ENCODE data around the gene PFN1. TPM values are rescaled to one million over a fixed set of nuclear protein-coding genes. Genes with fewer than 3 reads are reported as not detected.
A peak's percentile ranks its signal among the peaks of the same experiment; 100 is the strongest.

The PFN1 gene
- total and polyA plus RNA-seq, 9 of the 15 experiments (the other 6 are each of a cell fraction or from before 2014, with no cell fraction given) = 60.5 to 1,479 (median 456) TPM

DNA sequence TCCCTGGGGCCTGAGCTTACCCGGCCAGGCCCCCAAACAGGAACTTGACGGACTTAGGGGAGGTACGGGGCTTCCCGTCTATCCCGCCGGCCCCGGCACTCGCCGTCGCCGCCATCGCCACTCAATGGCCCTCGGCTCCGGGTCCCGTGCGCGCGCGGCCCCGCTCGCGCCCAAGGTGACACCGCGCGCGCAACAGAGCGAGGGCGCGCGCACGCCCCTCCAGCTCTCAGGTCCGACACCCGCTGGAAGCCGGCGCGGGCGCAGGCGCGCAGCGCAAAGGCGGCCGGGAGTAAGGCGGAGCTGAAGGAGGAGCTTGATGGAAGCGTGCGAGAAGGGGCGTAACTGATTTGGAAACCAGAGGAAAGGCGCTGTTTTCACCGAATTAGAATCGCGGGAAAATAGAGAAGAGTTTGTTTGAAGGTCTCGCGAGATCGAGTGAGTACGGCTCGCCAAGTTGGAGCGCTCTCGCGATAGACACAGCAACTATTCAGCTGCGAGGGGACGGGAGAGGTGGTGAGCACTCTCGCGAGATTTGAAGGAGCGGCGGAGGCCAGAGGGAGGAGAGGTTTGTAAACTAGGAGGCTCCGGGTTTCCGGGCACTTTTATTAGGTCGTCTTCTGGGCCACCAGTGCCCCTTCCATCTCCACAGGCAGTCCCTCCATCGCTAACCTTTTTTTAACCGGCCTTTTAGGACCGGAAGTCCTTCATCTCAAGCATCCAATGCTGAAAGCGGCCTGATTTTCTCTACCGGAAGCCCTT, 8.4 kb downstream of the PFN1 start, which contains the start of the genes RNF167 and SLC25A11 (continued):
- TF ChIP-seq, protein P1, sequence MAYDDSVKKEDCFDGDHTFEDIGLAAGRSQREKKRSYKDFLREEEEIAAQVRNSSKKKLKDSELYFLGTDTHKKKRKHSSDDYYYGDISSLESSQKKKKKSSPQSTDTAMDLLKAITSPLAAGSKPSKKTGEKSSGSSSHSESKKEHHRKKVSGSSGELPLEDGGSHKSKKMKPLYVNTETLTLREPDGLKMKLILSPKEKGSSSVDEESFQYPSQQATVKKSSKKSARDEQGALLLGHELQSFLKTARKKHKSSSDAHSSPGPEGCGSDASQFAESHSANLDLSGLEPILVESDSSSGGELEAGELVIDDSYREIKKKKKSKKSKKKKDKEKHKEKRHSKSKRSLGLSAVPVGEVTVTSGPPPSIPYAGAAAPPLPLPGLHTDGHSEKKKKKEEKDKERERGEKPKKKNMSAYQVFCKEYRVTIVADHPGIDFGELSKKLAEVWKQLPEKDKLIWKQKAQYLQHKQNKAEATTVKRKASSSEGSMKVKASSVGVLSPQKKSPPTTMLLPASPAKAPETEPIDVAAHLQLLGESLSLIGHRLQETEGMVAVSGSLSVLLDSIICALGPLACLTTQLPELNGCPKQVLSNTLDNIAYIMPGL (CRISPR knock-in tag; IDR thresholded peaks at IDR 0.05) = no peak
- TF ChIP-seq NEUROD1 (IDR thresholded peaks at IDR 0.05; ENCODE audit: borderline replicate concordance, low read depth, low read length, partially characterized antibody) (peak; percentile 65), ZNF785 (CRISPR knock-in tag; IDR thresholded peaks at IDR 0.05) (no peak), NUFIP1 (IDR thresholded peaks at IDR 0.05; ENCODE audit: partially characterized antibody) (no peak), KLF10 (CRISPR knock-in tag; IDR thresholded peaks at IDR 0.05) (no peak), NCOR1 (IDR thresholded peaks at IDR 0.05) (no peak), MIER1 (IDR thresholded peaks at IDR 0.05; ENCODE audit: low read depth) (no peak), NR4A1 (CRISPR knock-in tag; IDR thresholded peaks at IDR 0.05) (no peak), NR4A1 (tag; IDR thresholded peaks at IDR 0.05) (0 out of 2 replicates have a peak, but pooled peaks have one; percentile 63), SMC3 (conservative IDR thresholded peaks at IDR 0.05; ENCODE audit: insufficient read depth, low read depth, low read length) (no peak), ETV5 (CRISPR knock-in tag; IDR thresholded peaks at IDR 0.05; ENCODE audit: low read depth) (peak; percentile 32; the same call in 1 of the 2 replicates), KDM2B (CRISPR knock-in tag; IDR thresholded peaks at IDR 0.05) (no peak), STAT5B (CRISPR knock-in tag; IDR thresholded peaks at IDR 0.05) (no peak), ELF1 (tag; IDR thresholded peaks at IDR 0.05) (peak; percentile 84; the same call in 1 of the 2 replicates), ZNF76 (CRISPR knock-in tag; IDR thresholded peaks at IDR 0.05; ENCODE audit: borderline replicate concordance) (no peak), SMAD4 (CRISPR knock-in tag; conservative IDR thresholded peaks at IDR 0.05) (no peak), FOXP1 (CRISPR knock-in tag; IDR thresholded peaks at IDR 0.05) (no peak; the same call in 1 of the 2 replicates), FUS (optimal IDR thresholded peaks at IDR 0.05; ENCODE audit: low read depth, low read length) (no peak), CBX5 (IDR thresholded peaks at IDR 0.05; ENCODE audit: borderline replicate concordance, low read depth) (no peak), ZBED1 (IDR thresholded peaks at IDR 0.05) (0 out of 2 replicates have a peak, but pooled peaks have one; percentile 14)
- TF ChIP-seq, protein P2, sequence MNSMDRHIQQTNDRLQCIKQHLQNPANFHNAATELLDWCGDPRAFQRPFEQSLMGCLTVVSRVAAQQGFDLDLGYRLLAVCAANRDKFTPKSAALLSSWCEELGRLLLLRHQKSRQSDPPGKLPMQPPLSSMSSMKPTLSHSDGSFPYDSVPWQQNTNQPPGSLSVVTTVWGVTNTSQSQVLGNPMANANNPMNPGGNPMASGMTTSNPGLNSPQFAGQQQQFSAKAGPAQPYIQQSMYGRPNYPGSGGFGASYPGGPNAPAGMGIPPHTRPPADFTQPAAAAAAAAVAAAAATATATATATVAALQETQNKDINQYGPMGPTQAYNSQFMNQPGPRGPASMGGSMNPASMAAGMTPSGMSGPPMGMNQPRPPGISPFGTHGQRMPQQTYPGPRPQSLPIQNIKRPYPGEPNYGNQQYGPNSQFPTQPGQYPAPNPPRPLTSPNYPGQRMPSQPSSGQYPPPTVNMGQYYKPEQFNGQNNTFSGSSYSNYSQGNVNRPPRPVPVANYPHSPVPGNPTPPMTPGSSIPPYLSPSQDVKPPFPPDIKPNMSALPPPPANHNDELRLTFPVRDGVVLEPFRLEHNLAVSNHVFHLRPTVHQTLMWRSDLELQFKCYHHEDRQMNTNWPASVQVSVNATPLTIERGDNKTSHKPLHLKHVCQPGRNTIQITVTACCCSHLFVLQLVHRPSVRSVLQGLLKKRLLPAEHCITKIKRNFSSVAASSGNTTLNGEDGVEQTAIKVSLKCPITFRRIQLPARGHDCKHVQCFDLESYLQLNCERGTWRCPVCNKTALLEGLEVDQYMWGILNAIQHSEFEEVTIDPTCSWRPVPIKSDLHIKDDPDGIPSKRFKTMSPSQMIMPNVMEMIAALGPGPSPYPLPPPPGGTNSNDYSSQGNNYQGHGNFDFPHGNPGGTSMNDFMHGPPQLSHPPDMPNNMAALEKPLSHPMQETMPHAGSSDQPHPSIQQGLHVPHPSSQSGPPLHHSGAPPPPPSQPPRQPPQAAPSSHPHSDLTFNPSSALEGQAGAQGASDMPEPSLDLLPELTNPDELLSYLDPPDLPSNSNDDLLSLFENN (IDR thresholded peaks at IDR 0.05; ENCODE audit: low read depth in 2 of 2, low read length in 2 of 2) = peak in 1 of 2 experiments; percentile 32; a peak in 1 of 4 replicates
- TF ChIP-seq, protein P3, sequence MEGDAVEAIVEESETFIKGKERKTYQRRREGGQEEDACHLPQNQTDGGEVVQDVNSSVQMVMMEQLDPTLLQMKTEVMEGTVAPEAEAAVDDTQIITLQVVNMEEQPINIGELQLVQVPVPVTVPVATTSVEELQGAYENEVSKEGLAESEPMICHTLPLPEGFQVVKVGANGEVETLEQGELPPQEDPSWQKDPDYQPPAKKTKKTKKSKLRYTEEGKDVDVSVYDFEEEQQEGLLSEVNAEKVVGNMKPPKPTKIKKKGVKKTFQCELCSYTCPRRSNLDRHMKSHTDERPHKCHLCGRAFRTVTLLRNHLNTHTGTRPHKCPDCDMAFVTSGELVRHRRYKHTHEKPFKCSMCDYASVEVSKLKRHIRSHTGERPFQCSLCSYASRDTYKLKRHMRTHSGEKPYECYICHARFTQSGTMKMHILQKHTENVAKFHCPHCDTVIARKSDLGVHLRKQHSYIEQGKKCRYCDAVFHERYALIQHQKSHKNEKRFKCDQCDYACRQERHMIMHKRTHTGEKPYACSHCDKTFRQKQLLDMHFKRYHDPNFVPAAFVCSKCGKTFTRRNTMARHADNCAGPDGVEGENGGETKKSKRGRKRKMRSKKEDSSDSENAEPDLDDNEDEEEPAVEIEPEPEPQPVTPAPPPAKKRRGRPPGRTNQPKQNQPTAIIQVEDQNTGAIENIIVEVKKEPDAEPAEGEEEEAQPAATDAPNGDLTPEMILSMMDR (IDR thresholded peaks at IDR 0.05 in 2 of 3, conservative IDR thresholded peaks at IDR 0.05 in 1 of 3; ENCODE audit: insufficient read depth in 2 of 3, low read depth in 1 of 3, low read length in 3 of 3) = peak in 1 of 3 experiments; percentile 21; a peak in 1 of 6 replicates
